WTC11 (cell line): Measurements from ENCODE around the gene SNX3. TPM values are rescaled to one million over a fixed set of nuclear protein-coding genes. Genes with fewer than 3 reads are reported as not detected.

ENCODE experiments used
- ATAC-seq: fragments of 200-7000 bp; cut with Tn5 transposase; 2 replicates; pipeline ENCODE4 v1.10.0; 2021; ENCODE audit warnings: mild to moderate bottlenecking, moderate library complexity
- CTCF ChIA-PET: fragments of 300-600 bp; sonication (Branson Sonifier 250); formaldehyde crosslinking; loops from one replicate; lab custom pipeline; 2021; ENCODE audit warnings: antibody characterized with exemption; lab: Charles Lee
- POLR2A ChIA-PET: fragments of 350-600 bp; sonication (Branson Sonifier 250); formaldehyde crosslinking; loops from one replicate; lab custom pipeline; 2021; ENCODE audit warnings: antibody characterized with exemption; lab: Charles Lee
- DNase-seq: peaks from one replicate; pipeline ENCODE4 v3.0.0; 2021; ENCODE audit warnings: low spot score
- H3K27ac Mint-ChIP-seq: 2 replicates; pipeline ENCODE4 v1.8.0; 2021; ENCODE audit warnings: mixed read lengths
- H3K27me3 Mint-ChIP-seq: 2 replicates; pipeline ENCODE4 v1.8.0; 2021; ENCODE audit warnings: low read depth, mild to moderate bottlenecking, moderate library complexity, mixed read lengths
- H3K36me3 Mint-ChIP-seq: 2 replicates; pipeline ENCODE4 v1.8.0; 2021; ENCODE audit warnings: mixed read lengths
- H3K4me1 Mint-ChIP-seq: 2 replicates; pipeline ENCODE4 v1.8.0; 2022; ENCODE audit warnings: mixed read lengths
- H3K4me3 Mint-ChIP-seq: 2 replicates; pipeline ENCODE4 v1.8.0; 2021; ENCODE audit warnings: mild to moderate bottlenecking, moderate library complexity, mixed read lengths
- H3K9me3 Mint-ChIP-seq: 2 replicates; pipeline ENCODE4 v1.8.0; 2021; ENCODE audit warnings: mixed read lengths
- ATF2 ChIP-seq: sonication (generic); formaldehyde crosslinking; IDR thresholded peaks from 2 replicates; pipeline ENCODE4 v1.8.1; 2022; ENCODE audit warnings: low read depth, missing genetic modification reagents, borderline replicate concordance
- ATF6 ChIP-seq: sonication (generic); formaldehyde crosslinking; IDR thresholded peaks from 2 replicates; pipeline ENCODE4 v1.8.1; 2023; ENCODE audit warnings: mild to moderate bottlenecking, missing genetic modification reagents
- CTCF ChIP-seq: fragments of 200-600 bp; IDR thresholded peaks from 2 replicates; pipeline ENCODE4 v1.8.0; 2022; ENCODE audit warnings: antibody characterized with exemption
- E2F1 ChIP-seq: sonication (generic); formaldehyde crosslinking; IDR thresholded peaks from 2 replicates; pipeline ENCODE4 v1.8.0; 2022; ENCODE audit warnings: mild to moderate bottlenecking, missing genetic modification reagents
- GABPB1 ChIP-seq: sonication (generic); formaldehyde crosslinking; IDR thresholded peaks from 2 replicates; pipeline ENCODE4 v1.8.1; 2023; ENCODE audit warnings: mild to moderate bottlenecking, missing genetic modification reagents
- GTF2I ChIP-seq: fragments of 250-450 bp; sonication (Bioruptor Pico); conservative IDR thresholded peaks from 2 replicates; pipeline ENCODE4 v1.4.0; 2021; ENCODE audit warnings: mild to moderate bottlenecking
- HMGA2 ChIP-seq: fragments of 250-450 bp; sonication (Bioruptor Pico); IDR thresholded peaks from 2 replicates; pipeline ENCODE4 v1.4.0; 2021; ENCODE audit warnings: mild to moderate bottlenecking, moderate library complexity
- MXD4 ChIP-seq: fragments of 250-450 bp; sonication (Bioruptor Pico); IDR thresholded peaks from 2 replicates; pipeline ENCODE4 v1.8.0; 2021; ENCODE audit warnings: mild to moderate bottlenecking, moderate library complexity, borderline replicate concordance
- PRDM15 ChIP-seq: sonication (generic); formaldehyde crosslinking; IDR thresholded peaks from 2 replicates; pipeline ENCODE4 v1.8.0; 2022; ENCODE audit warnings: missing genetic modification reagents
- RORB ChIP-seq: fragments of 250-450 bp; sonication (Bioruptor Pico); IDR thresholded peaks from 2 replicates; pipeline ENCODE4 v1.9.0; 2021; ENCODE audit warnings: mild to moderate bottlenecking
- TEAD4 ChIP-seq: sonication (generic); formaldehyde crosslinking; IDR thresholded peaks from 2 replicates; pipeline ENCODE4 v1.8.0; 2022; ENCODE audit warnings: mild to moderate bottlenecking, missing genetic modification reagents
- ZNF121 ChIP-seq: sonication (generic); formaldehyde crosslinking; IDR thresholded peaks from 2 replicates; pipeline ENCODE4 v1.8.0; 2023; ENCODE audit warnings: missing genetic modification reagents
- ZNF138 ChIP-seq: sonication (generic); formaldehyde crosslinking; conservative IDR thresholded peaks from 2 replicates; pipeline ENCODE4 v1.8.1; 2022; ENCODE audit warnings: mild to moderate bottlenecking, moderate library complexity, missing genetic modification reagents
- ZNF317 ChIP-seq: sonication (generic); formaldehyde crosslinking; IDR thresholded peaks from 2 replicates; pipeline ENCODE4 v1.8.1; 2023; ENCODE audit warnings: low read depth, mild to moderate bottlenecking, moderate library complexity, missing genetic modification reagents, borderline replicate concordance
- ZNF423 ChIP-seq: fragments of 250-450 bp; sonication (Bioruptor Pico); IDR thresholded peaks from 2 replicates; pipeline ENCODE4 v2.1.2; 2022; ENCODE audit warnings: mild to moderate bottlenecking, moderate library complexity
- total RNA-seq: library from RNA; stranded (reverse); gene quantifications from 3 replicates; pipeline ENCODE4 v1.2.3, GENCODE V29; 2021

SNX3 gene
- total RNA-seq, 1 experiment from 2014 or later, result 66.1 TPM

- TF ChIP-seq PRDM15 (CRISPR knock-in tag), result no peak
- no peak for TF ChIP-seq MXD4 (CRISPR knock-in tag)
- no peak for TF ChIP-seq ATF6
- TF ChIP-seq, all 79 proteins: peak for 0
Measured at GRCh38 chr6:108209738-108210137, 51.1 kb downstream of the SNX3 start (continued).

GRCh38 chr6:108207013-108207412, 53.8 kb downstream of the SNX3 start:
- Mint-ChIP-seq H3K4me3 (no peak overlapping the region), H3K27ac (no peak overlapping the region), H3K4me1 (peaks cover 3% of the 10 kb centered on the region), H3K27me3 (no peaks in the 10 kb centered on the region), H3K36me3 (no peaks in the 10 kb centered on the region; the same call in 1 of the 2 replicates), H3K9me3 (no peaks in the 10 kb centered on the region)
- CTCF ChIA-PET, result interaction anchor here (0.6 kb wide), 1 partner anchor 51 kb away, joined by 3 read pairs; no protein-coding TSS in a partner anchor
- POLR2A ChIA-PET, result no interaction called here
- TF ChIP-seq RORB (CRISPR knock-in tag) (no peak), GTF2I (CRISPR knock-in tag) (no peak), E2F1 (CRISPR knock-in tag) (no peak), ATF2 (no peak), ZNF121 (CRISPR knock-in tag) (no peak), ZNF317 (CRISPR knock-in tag) (no peak), TEAD4 (CRISPR knock-in tag) (no peak), PRDM15 (CRISPR knock-in tag) (no peak), GABPB1 (CRISPR knock-in tag) (no peak), CTCF (no peak), ZNF138 (CRISPR knock-in tag) (no peak), HMGA2 (CRISPR knock-in tag) (no peak), ZNF423 (CRISPR knock-in tag) (no peak)
- ATAC-seq, result no peak
- DNase-seq, result no peak
